H9 (cell line): ENCODE measurements around the gene LRMDA. TPM values are rescaled to one million over a fixed set of nuclear protein-coding genes. Genes with fewer than 3 reads are reported as not detected.

Source experiments
- DNase-seq: peaks from one replicate; pipeline ENCODE4 v3.0.0-alpha.2; 2017
- H2AFZ ChIP-seq: one replicate; pipeline ENCODE4 v1.6.1; 2013; ENCODE audit warnings: mild to moderate bottlenecking, low read length, control low read depth, moderate library complexity
- H2AK5ac ChIP-seq: 2 replicates; pipeline ENCODE4 v1.6.1; 2013; ENCODE audit warnings: low read length, control low read depth, mixed read lengths; ENCODE audit not compliant: insufficient read length
- H2BK120ac ChIP-seq: one replicate; pipeline ENCODE4 v1.6.1; 2013; ENCODE audit warnings: low read depth, mild to moderate bottlenecking, low read length, control low read depth, inconsistent platforms; ENCODE audit not compliant: poor library complexity, severe bottlenecking
- H2BK12ac ChIP-seq: 2 replicates; pipeline ENCODE4 v1.6.1; 2013; ENCODE audit warnings: low read length, control low read depth, mixed read lengths, low read depth; ENCODE audit not compliant: insufficient read length
- H2BK15ac ChIP-seq: 2 replicates; pipeline ENCODE4 v1.6.1; 2013; ENCODE audit warnings: low read depth, low read length, control low read depth
- H2BK20ac ChIP-seq: one replicate; pipeline ENCODE4 v1.6.1; 2013; ENCODE audit warnings: low read depth, mild to moderate bottlenecking, low read length, control low read depth, inconsistent platforms; ENCODE audit not compliant: poor library complexity, severe bottlenecking
- H2BK5ac ChIP-seq: 2 replicates; pipeline ENCODE4 v1.6.1; 2013; ENCODE audit warnings: low read length, control low read depth, mixed read lengths; ENCODE audit not compliant: insufficient read length
- H3K14ac ChIP-seq: 2 replicates; pipeline ENCODE4 v1.6.1; 2013; ENCODE audit warnings: low read length, control low read depth; ENCODE audit not compliant: insufficient read depth
- H3K18ac ChIP-seq: 2 replicates; pipeline ENCODE4 v1.6.1; 2013; ENCODE audit warnings: low read depth, mild to moderate bottlenecking, mixed read lengths, low read length, control low read depth; ENCODE audit not compliant: insufficient read length
- H3K23ac ChIP-seq: 2 replicates; pipeline ENCODE4 v1.6.1; 2013; ENCODE audit warnings: low read length, control low read depth, mixed read lengths, low read depth; ENCODE audit not compliant: insufficient read length
- H3K23me2 ChIP-seq: 2 replicates; pipeline ENCODE4 v1.6.1; 2013; ENCODE audit warnings: low read depth, mild to moderate bottlenecking, mixed read lengths, low read length, control low read depth; ENCODE audit not compliant: insufficient read length, poor library complexity, severe bottlenecking
- H3K27ac ChIP-seq: 2 replicates; pipeline ENCODE4 v1.5.1; 2013; ENCODE audit warnings: low read length, control low read depth, mixed read lengths, low read depth; ENCODE audit not compliant: insufficient read length
- H3K27me3 ChIP-seq: 2 replicates; pipeline ENCODE4 v1.6.1; 2013; ENCODE audit warnings: low read length, control low read depth, inconsistent platforms; ENCODE audit not compliant: insufficient read depth
- H3K4ac ChIP-seq: 2 replicates; pipeline ENCODE4 v1.6.1; 2013; ENCODE audit warnings: low read depth, mild to moderate bottlenecking, control low read depth, inconsistent platforms, low read length, moderate library complexity
- H3K4me1 ChIP-seq: 2 replicates; pipeline ENCODE4 v1.6.1; 2013; ENCODE audit warnings: low read length, control low read depth, inconsistent platforms; ENCODE audit not compliant: insufficient read depth
- H3K4me2 ChIP-seq: 2 replicates; pipeline ENCODE4 v1.6.1; 2013; ENCODE audit warnings: low read length, control low read depth, mixed read lengths; ENCODE audit not compliant: insufficient read length, insufficient read depth
- H3K56ac ChIP-seq: 2 replicates; pipeline ENCODE4 v1.6.1; 2013; ENCODE audit warnings: low read depth, mild to moderate bottlenecking, mixed read lengths, low read length, control low read depth; ENCODE audit not compliant: insufficient read length
- H3K79me1 ChIP-seq: 2 replicates; pipeline ENCODE4 v1.6.1; 2013; ENCODE audit warnings: low read depth, mild to moderate bottlenecking, moderate library complexity, low read length, control low read depth, inconsistent platforms; ENCODE audit not compliant: insufficient read depth, poor library complexity, severe bottlenecking
- H3K79me2 ChIP-seq: 2 replicates; pipeline ENCODE4 v1.6.1; 2013; ENCODE audit warnings: low read length, control low read depth, inconsistent platforms; ENCODE audit not compliant: insufficient read depth
- H3K9ac ChIP-seq: 2 replicates; pipeline ENCODE4 v1.6.1; 2013; ENCODE audit warnings: low read length, control low read depth, mixed read lengths; ENCODE audit not compliant: insufficient read length; ENCODE audit errors: extremely low read depth
- H3K9me3 ChIP-seq: one replicate; pipeline ENCODE4 v1.6.1; 2013; ENCODE audit warnings: low read depth, low read length, inconsistent platforms; ENCODE audit not compliant: control insufficient read depth
- H3T11ph ChIP-seq: one replicate; pipeline ENCODE4 v1.6.1; 2013; ENCODE audit warnings: mild to moderate bottlenecking, low read length, control low read depth, inconsistent platforms
- H4K20me1 ChIP-seq: one replicate; pipeline ENCODE4 v1.6.1; 2013; ENCODE audit not compliant: control insufficient read depth, insufficient read length, insufficient read depth
- H4K5ac ChIP-seq: 2 replicates; pipeline ENCODE4 v1.6.1; 2013; ENCODE audit warnings: low read depth, mild to moderate bottlenecking, mixed read lengths, low read length, control low read depth; ENCODE audit not compliant: insufficient read length
- H4K8ac ChIP-seq: replicated peaks from 2 replicates; pipeline ENCODE4 v1.6.1; 2013; ENCODE audit warnings: low read length, control low read depth, mixed read lengths, low read depth; ENCODE audit not compliant: insufficient read length
- H4K91ac ChIP-seq: 2 replicates; pipeline ENCODE4 v1.6.1; 2013; ENCODE audit warnings: low read depth, mild to moderate bottlenecking, moderate library complexity, mixed read lengths, low read length, control low read depth; ENCODE audit not compliant: insufficient read length
- H3K27ac Mint-ChIP-seq, 3 experiments: 2 replicates in 2 of 3; 3 replicates in 1 of 3; pipeline ENCODE4 v1.8.0; 2020 to 2021; ENCODE audit warnings: mixed read lengths in 3 of 3, mild to moderate bottlenecking in 1 of 3, moderate library complexity in 1 of 3
- H3K27me3 Mint-ChIP-seq: 2 replicates; pipeline ENCODE4 v1.8.0; 2021; ENCODE audit warnings: low read depth, mild to moderate bottlenecking, moderate library complexity, mixed read lengths
- H3K36me3 Mint-ChIP-seq, 3 experiments: 2 replicates in 2 of 3; 3 replicates in 1 of 3; pipeline ENCODE4 v1.8.0; 2020 to 2021; ENCODE audit warnings: low read depth in 3 of 3, mixed read lengths in 3 of 3; ENCODE audit not compliant: insufficient read depth in 1 of 3
- H3K4me1 Mint-ChIP-seq, 2 experiments: 2 replicates each; pipeline ENCODE4 v1.8.0; 2020; ENCODE audit warnings: mixed read lengths in 2 of 2
- H3K4me3 Mint-ChIP-seq, 2 experiments: 2 replicates in 1 of 2; 3 replicates in 1 of 2; pipeline ENCODE4 v1.8.0; 2020 to 2021; ENCODE audit warnings: mild to moderate bottlenecking in 2 of 2, mixed read lengths in 2 of 2, moderate library complexity in 1 of 2
- H3K9me3 Mint-ChIP-seq, 2 experiments: 2 replicates in 1 of 2; 3 replicates in 1 of 2; pipeline ENCODE4 v1.8.0; 2020; ENCODE audit warnings: mild to moderate bottlenecking in 2 of 2, mixed read lengths in 2 of 2, moderate library complexity in 1 of 2
- WGBS: extraction: QIAGEN DNeasy Blood & Tissue Kit; methylation state at CpG from one replicate; pipeline ENCODE4 v1.1.7; 2013; ENCODE audit warnings: missing lambda C conversion rate, low lambda C conversion rate, mixed read lengths; ENCODE audit not compliant: insufficient read length; ENCODE audit errors: extremely low coverage; 5-methylcytosine and 5-hydroxymethylcytosine counted together
- total RNA-seq: library from RNA; stranded (reverse); gene quantifications from 2 replicates; pipeline ENCODE4 v1.2.1, GENCODE V29; 2021
- TF ChIP-seq, protein P1 (sequence below): fragments of 200-600 bp; sonication (generic); conservative IDR thresholded peaks from 3 replicates; pipeline ENCODE4 v1.8.0; 2021; ENCODE audit warnings: antibody characterized with exemption, mild to moderate bottlenecking

LRMDA gene
- total RNA-seq, 1 experiment from 2014 or later = 1.8 TPM

DNA sequence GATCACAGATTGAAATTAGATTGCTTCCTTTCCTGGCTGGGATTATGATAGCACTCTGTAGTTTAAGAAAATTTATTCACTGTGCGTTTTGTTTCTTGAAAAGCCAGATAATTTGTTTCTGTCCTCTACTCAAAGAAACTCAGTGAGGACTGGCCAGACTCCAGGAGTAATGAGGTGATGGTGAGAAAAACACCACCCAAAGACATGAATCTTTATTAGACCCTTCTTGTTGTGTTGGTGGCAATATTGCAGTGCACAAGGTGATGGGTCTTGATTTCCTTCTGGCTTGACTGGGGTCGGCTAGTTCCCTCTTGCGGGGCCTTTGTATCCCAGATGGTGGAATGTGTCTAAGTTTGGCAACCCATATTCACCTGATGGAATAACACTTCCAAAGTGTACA is 756.8 kb downstream of the LRMDA start:
- Histone ChIP-seq H3K4ac (no peak overlapping the region), H3K79me1 (no peaks in the 10 kb centered on the region), H3K9me3 (no peaks in the 10 kb centered on the region), H2BK15ac (no peak overlapping the region), H3K4me1 (no peaks in the 10 kb centered on the region; the same call in 1 of the 2 replicates), H2BK120ac (no peak overlapping the region), H2BK12ac (no peak overlapping the region), H4K91ac (no peak overlapping the region), H3K27ac (no peak overlapping the region), H3K79me2 (no peaks in the 10 kb centered on the region), H3T11ph (no peak overlapping the region), H3K14ac (no peak overlapping the region), H3K9ac (no peak overlapping the region), H2AFZ (no peak overlapping the region), H3K18ac (no peak overlapping the region), H3K23ac (no peak overlapping the region), H2BK5ac (no peak overlapping the region), H2BK20ac (no peak overlapping the region), H3K27me3 (no peaks in the 10 kb centered on the region), H3K4me2 (no peak overlapping the region), H4K8ac (no peak overlapping the region), H2AK5ac (no peak overlapping the region), H3K23me2 (no peaks in the 10 kb centered on the region), H3K56ac (no peak overlapping the region), H4K5ac (no peak overlapping the region), H4K20me1 (no peaks in the 10 kb centered on the region)
- no CpG with 5 or more reads among the region's 3 CpGs for WGBS
- H3K27ac Mint-ChIP-seq = peak overlapping the region in 1 of 3 experiments; percentile 46; a peak in 2 of 7 replicates
- H3K36me3 Mint-ChIP-seq = no peaks in the 10 kb centered on the region
- peaks cover 0 to 4% of the 10 kb centered on the region in 2 experiments; a peak in 3 of 4 replicates for H3K4me1 Mint-ChIP-seq
- H3K27me3 Mint-ChIP-seq = peaks cover 4% of the 10 kb centered on the region
- no peak overlapping the region for H3K4me3 Mint-ChIP-seq
- DNase-seq = no peak
- TF ChIP-seq, protein P1, sequence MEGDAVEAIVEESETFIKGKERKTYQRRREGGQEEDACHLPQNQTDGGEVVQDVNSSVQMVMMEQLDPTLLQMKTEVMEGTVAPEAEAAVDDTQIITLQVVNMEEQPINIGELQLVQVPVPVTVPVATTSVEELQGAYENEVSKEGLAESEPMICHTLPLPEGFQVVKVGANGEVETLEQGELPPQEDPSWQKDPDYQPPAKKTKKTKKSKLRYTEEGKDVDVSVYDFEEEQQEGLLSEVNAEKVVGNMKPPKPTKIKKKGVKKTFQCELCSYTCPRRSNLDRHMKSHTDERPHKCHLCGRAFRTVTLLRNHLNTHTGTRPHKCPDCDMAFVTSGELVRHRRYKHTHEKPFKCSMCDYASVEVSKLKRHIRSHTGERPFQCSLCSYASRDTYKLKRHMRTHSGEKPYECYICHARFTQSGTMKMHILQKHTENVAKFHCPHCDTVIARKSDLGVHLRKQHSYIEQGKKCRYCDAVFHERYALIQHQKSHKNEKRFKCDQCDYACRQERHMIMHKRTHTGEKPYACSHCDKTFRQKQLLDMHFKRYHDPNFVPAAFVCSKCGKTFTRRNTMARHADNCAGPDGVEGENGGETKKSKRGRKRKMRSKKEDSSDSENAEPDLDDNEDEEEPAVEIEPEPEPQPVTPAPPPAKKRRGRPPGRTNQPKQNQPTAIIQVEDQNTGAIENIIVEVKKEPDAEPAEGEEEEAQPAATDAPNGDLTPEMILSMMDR = no peak
- H3K9me3 Mint-ChIP-seq = no peaks in the 10 kb centered on the region
